ENCODE results near the gene LENG9.

LENG9 gene

GRCh38 chr19:54430306-54431254, 33.0 kb downstream of the LENG9 start:
- Histone ChIP-seq H3K9me3 (no peaks in the 10 kb centered on the region), H3K4me3 (ENCODE audit: low read depth in 1 of 2, low read length in 1 of 2) (peak overlapping the region in 1 of 2 experiments; percentile 24), H3K27ac (no peak overlapping the region), H3K36me3 (no peaks in the 10 kb centered on the region), H3K4me1 (ENCODE audit: control insufficient read depth in 1 of 2, insufficient read depth in 1 of 2, low read depth in 1 of 2, low read length in 1 of 2) (peaks cover 4 to 6% of the 10 kb centered on the region in 2 experiments), H3K27me3 (peaks cover 79% of the 10 kb centered on the region)
- TF ChIP-seq, protein P1, sequence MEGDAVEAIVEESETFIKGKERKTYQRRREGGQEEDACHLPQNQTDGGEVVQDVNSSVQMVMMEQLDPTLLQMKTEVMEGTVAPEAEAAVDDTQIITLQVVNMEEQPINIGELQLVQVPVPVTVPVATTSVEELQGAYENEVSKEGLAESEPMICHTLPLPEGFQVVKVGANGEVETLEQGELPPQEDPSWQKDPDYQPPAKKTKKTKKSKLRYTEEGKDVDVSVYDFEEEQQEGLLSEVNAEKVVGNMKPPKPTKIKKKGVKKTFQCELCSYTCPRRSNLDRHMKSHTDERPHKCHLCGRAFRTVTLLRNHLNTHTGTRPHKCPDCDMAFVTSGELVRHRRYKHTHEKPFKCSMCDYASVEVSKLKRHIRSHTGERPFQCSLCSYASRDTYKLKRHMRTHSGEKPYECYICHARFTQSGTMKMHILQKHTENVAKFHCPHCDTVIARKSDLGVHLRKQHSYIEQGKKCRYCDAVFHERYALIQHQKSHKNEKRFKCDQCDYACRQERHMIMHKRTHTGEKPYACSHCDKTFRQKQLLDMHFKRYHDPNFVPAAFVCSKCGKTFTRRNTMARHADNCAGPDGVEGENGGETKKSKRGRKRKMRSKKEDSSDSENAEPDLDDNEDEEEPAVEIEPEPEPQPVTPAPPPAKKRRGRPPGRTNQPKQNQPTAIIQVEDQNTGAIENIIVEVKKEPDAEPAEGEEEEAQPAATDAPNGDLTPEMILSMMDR (IDR thresholded peaks at IDR 0.05) = no peak

GRCh38 chr19:54429545-54430227, 33.9 kb downstream of the LENG9 start:
- TF ChIP-seq, protein P1 (IDR thresholded peaks at IDR 0.05) = no peak
- no peak overlapping the region for H3K27ac ChIP-seq
- H3K4me1 ChIP-seq (ENCODE audit: control insufficient read depth in 1 of 2, insufficient read depth in 1 of 2, low read depth in 1 of 2, low read length in 1 of 2) = peaks cover 4 to 6% of the 10 kb centered on the region in 2 experiments
- no peaks in the 10 kb centered on the region for H3K9me3 ChIP-seq
- no peak overlapping the region for H3K4me3 ChIP-seq (ENCODE audit: low read depth in 1 of 2, low read length in 1 of 2)
- no peaks in the 10 kb centered on the region for H3K36me3 ChIP-seq
- peaks cover 84% of the 10 kb centered on the region for H3K27me3 ChIP-seq

DNA sequence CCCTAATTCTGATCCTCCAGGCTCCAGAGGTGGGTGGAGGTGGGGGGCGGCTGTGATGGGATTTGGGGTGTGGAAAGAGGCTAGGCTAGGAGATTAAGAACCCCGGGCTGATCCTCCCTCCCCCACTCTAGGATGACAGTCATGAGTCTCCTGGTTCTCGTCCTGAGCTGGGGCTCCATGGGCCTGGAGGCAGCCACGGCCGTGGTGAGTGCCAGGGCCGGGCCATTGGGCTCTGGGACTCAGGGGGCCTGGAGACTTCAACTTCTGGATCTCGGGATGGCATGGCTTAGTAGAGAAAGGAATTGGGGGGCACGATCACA, 34.4 kb downstream of the LENG9 start:
- H3K4me3 ChIP-seq (ENCODE audit: low read depth in 1 of 2, low read length in 1 of 2) = no peak overlapping the region
- TF ChIP-seq, protein P1 (IDR thresholded peaks at IDR 0.05) = no peak
- H3K27ac ChIP-seq = no peak overlapping the region
- H3K4me1 ChIP-seq (ENCODE audit: control insufficient read depth in 1 of 2, insufficient read depth in 1 of 2, low read depth in 1 of 2, low read length in 1 of 2) = peaks cover 4 to 6% of the 10 kb centered on the region in 2 experiments
- H3K27me3 ChIP-seq = peaks cover 78% of the 10 kb centered on the region
- no peaks in the 10 kb centered on the region for H3K36me3 ChIP-seq
- H3K9me3 ChIP-seq = no peaks in the 10 kb centered on the region

DNA sequence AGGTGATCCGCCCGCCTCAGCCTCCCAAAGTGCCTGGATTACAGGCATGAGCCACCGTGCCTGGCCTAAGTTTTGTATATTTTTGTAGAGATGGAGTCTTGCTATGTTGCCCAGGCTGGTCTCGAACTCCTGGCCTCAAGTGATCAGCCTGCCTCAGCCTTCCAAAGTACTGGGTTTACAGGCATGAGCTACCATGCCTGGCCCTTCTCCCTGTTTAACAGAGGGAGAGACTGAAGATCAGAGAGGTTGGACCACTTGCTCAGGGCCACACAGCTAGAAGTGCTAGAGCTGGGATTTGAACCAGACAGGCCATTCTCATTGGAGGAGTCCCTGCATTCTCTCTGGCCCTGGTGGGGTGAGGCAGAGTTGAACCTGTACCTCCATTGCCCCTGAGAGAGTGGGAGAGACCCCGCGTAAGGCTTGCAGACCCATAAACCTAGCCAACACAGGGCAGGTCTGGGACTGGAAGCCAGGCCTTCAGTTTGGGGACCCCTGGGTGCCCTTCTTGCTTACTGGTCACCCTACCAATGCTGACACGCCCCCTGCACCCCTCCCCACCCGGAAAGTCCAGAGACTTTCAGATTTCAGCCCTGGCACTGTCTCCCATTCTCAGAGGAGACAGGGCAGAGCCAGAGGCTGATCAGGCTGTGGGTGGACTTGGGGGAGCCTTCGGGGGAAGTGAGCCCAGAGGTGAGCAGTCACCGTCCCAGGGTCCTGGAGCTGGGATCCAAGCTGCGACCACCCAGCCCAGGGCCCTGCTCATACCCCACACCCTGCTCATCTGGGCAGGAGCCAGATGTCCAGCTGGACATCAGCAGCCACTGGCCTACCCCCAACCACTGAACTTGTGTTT, 35.0 kb downstream of the LENG9 start:
- TF ChIP-seq, protein P1 (IDR thresholded peaks at IDR 0.05) = no peak
- no peak overlapping the region for H3K4me3 ChIP-seq (ENCODE audit: low read depth in 1 of 2, low read length in 1 of 2)
- H3K9me3 ChIP-seq = no peaks in the 10 kb centered on the region
- H3K27ac ChIP-seq = no peak overlapping the region
- peaks cover 74% of the 10 kb centered on the region for H3K27me3 ChIP-seq
- H3K36me3 ChIP-seq = no peaks in the 10 kb centered on the region
- peaks cover 4 to 6% of the 10 kb centered on the region in 2 experiments for H3K4me1 ChIP-seq (ENCODE audit: control insufficient read depth in 1 of 2, insufficient read depth in 1 of 2, low read depth in 1 of 2, low read length in 1 of 2)

DNA sequence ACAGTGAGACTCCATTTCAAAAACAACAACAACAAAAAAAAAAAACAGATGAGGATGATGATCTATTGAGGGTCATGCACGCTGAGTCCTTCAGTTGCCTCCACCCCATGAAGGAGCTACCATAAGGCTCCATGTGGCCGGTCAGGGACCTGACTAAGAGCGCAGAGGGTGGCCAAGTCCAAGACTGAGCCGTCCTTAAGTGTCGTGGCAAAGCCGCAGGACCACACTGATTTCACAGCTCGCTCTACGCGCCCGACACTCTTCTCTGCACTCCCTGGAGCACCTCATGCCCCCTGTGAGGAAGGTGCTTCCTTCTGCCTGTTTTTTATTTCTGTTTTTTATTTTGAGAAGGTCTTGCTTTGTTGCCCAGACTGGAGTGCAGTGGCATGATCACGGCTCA, 36.0 kb downstream of the LENG9 start:
- TF ChIP-seq, protein P1 (IDR thresholded peaks at IDR 0.05) = no peak
- no peaks in the 10 kb centered on the region for H3K9me3 ChIP-seq
- no peaks in the 10 kb centered on the region for H3K36me3 ChIP-seq
- H3K27ac ChIP-seq = no peak overlapping the region
- no peak overlapping the region for H3K4me3 ChIP-seq (ENCODE audit: low read depth in 1 of 2, low read length in 1 of 2)
- H3K4me1 ChIP-seq (ENCODE audit: control insufficient read depth in 1 of 2, insufficient read depth in 1 of 2, low read depth in 1 of 2, low read length in 1 of 2) = peaks cover 4 to 6% of the 10 kb centered on the region in 2 experiments
- peaks cover 72% of the 10 kb centered on the region for H3K27me3 ChIP-seq

Data from neutrophil (primary cell).